OCI-LY7 (cell line): ENCODE results near the gene PHACTR3. TPM values are rescaled to one million over a fixed set of nuclear protein-coding genes. Genes with fewer than 3 reads are reported as not detected.

ENCODE experiments used
- BruUV-seq: library from RNA; stranded (reverse); fragments of 400-500 nt; replicated peaks from 2 replicates; lab custom pipeline; 2021; lab: Mats Ljungman, UMichigan
- CTCF ChIA-PET: fragments of 300-600 bp; sonication (Branson Sonifier 250); formaldehyde crosslinking; loops from one replicate; lab custom pipeline; 2022; ENCODE audit warnings: antibody characterized with exemption; ENCODE audit not compliant: unreplicated experiment; lab: Charles Lee
- POLR2A ChIA-PET: fragments of 300-600 bp; sonication (Branson Sonifier 250); formaldehyde crosslinking; loops from one replicate; lab custom pipeline; 2022; ENCODE audit warnings: antibody characterized with exemption; lab: Charles Lee
- DNase-seq: peaks from one replicate; pipeline ENCODE4 v3.0.0-alpha.2; 2015; ENCODE audit warnings: low spot score
- H2AFZ ChIP-seq: fragments of 200-600 bp; sonication (generic), shearing (Covaris generic); 2 replicates; pipeline ENCODE4 v1.6.1; 2014; ENCODE audit warnings: mild to moderate bottlenecking, antibody characterized with exemption, low read length, moderate library complexity
- H3K27ac ChIP-seq: fragments of 200-600 bp; sonication (generic); 2 replicates; pipeline ENCODE4 v1.5.1; 2014; ENCODE audit warnings: mixed run types, low read depth, mild to moderate bottlenecking, moderate library complexity, low read length, inconsistent platforms; ENCODE audit not compliant: poor library complexity, severe bottlenecking
- H3K36me3 ChIP-seq: fragments of 200-600 bp; sonication (generic); 2 replicates; pipeline ENCODE4 v1.6.1; 2014; ENCODE audit warnings: mild to moderate bottlenecking, antibody characterized with exemption, low read length, moderate library complexity, mixed read lengths; ENCODE audit not compliant: insufficient read depth
- H3K4me1 ChIP-seq: fragments of 200-600 bp; sonication (generic); 2 replicates; pipeline ENCODE4 v1.5.1; 2014; ENCODE audit warnings: mild to moderate bottlenecking, low read length; ENCODE audit not compliant: insufficient read depth, poor library complexity, severe bottlenecking
- H3K4me2 ChIP-seq: fragments of 200-600 bp; sonication (generic); 2 replicates; pipeline ENCODE4 v1.6.1; 2014; ENCODE audit warnings: mild to moderate bottlenecking, low read length
- H3K4me3 ChIP-seq: fragments of 200-600 bp; sonication (generic); 2 replicates; pipeline ENCODE4 v1.5.1; 2014; ENCODE audit warnings: mild to moderate bottlenecking, low read depth, low read length; ENCODE audit not compliant: poor library complexity, severe bottlenecking
- H3K79me2 ChIP-seq: fragments of 200-600 bp; sonication (generic); 2 replicates; pipeline ENCODE4 v1.6.1; 2016; ENCODE audit warnings: low read depth, mild to moderate bottlenecking, low read length, moderate library complexity, mixed read lengths; ENCODE audit not compliant: insufficient read depth
- H3K9me2 ChIP-seq: fragments of 200-600 bp; sonication (generic); 2 replicates; pipeline ENCODE4 v1.6.1; 2016; ENCODE audit warnings: mild to moderate bottlenecking, low read length, mixed read lengths; ENCODE audit not compliant: insufficient read depth
- H3K9me3 ChIP-seq: fragments of 200-600 bp; sonication (generic); 2 replicates; pipeline ENCODE4 v1.6.1; 2014; ENCODE audit warnings: mild to moderate bottlenecking, mixed run types, low read length, mixed read lengths
- H4K20me1 ChIP-seq: fragments of 200-600 bp; sonication (generic); 2 replicates; pipeline ENCODE4 v1.6.1; 2014; ENCODE audit warnings: mild to moderate bottlenecking, antibody characterized with exemption, low read length, moderate library complexity, mixed read lengths; ENCODE audit not compliant: insufficient read depth
- CTCF ChIP-seq: fragments of 200-600 bp; sonication (generic); conservative IDR thresholded peaks from 2 replicates; pipeline ENCODE4 v1.5.1; 2014; ENCODE audit warnings: mild to moderate bottlenecking, antibody characterized with exemption, low read length, moderate library complexity, mixed read lengths
- EZH2phosphoT487 ChIP-seq: fragments of 200-600 bp; sonication (generic); IDR thresholded peaks from 2 replicates; pipeline ENCODE4 v1.6.1; 2018; ENCODE audit warnings: low read depth, borderline replicate concordance, mild to moderate bottlenecking, mixed run types, antibody characterized with exemption, low read length, moderate library complexity, mixed read lengths
- intact Hi-C: fragments of 100-400 bp; cut with micrococcal nuclease; formaldehyde crosslinking; loops from one replicate; pipeline ENCODE4 v1.10.0; 2022; ENCODE audit not compliant: unreplicated experiment
- total RNA-seq, 2 experiments: library from RNA; depleted of rRNA in 1 of 2; stranded (reverse); fragments of >200 nt in 1 of 2; shearing (Covaris generic) in 1 of 2; gene quantifications; 2 replicates each; pipeline ENCODE4 v1.2.3, GENCODE V29; 2014 to 2022

PHACTR3 gene
- total RNA-seq, 2 experiments from 2014 or later, result 0.32 TPM; not detected in 1

DNA sequence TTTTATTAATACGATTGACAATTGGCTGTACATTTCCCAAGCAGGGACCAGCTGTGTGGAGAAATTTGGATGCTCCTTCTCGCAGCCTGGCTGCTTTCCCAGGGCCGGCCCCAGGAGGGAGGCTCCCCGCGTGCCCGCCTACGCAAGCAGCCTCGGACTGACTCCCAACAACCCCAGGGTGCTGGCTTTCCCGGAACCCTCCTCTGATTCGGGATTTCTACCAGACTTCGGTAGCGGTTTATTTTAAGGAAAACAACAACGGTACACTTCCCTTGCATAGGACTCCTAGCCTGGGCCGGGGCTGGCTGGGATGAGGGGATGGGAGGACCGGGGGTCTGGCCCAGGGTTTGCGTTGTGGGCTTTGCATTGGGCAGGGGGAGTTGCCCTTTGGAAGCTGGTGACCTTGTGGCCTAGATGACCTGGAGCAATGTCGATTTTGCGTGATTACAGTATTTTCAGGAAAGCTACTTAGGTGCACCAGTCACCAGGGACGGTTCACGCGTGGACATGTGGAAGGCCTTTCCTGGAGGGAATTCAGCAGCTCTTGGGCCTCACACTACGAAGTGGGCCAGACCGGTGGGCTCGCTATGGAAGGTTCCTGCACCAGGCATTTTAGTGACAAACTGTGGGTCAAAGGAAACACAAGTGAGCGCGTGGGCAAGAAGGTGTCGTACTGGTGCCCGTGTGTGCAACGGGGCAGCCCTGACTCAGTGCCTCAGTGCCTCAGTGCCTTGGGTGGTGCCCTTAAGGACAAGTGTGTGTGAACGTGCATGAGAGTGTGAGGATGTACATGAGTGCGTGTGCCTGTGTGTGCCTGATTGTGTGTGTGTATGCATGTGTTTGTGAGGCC, 20.7 kb upstream of the PHACTR3 start:
- no peak overlapping the region for H3K4me3 ChIP-seq
- no peak for DNase-seq
- no peaks in the 10 kb centered on the region for H3K36me3 ChIP-seq
- no peak overlapping the region for H3K4me2 ChIP-seq
- TF ChIP-seq EZH2phosphoT487 (no peak), CTCF (no peak)
- intact Hi-C loops, result no loop called here
- no peaks in the 10 kb centered on the region for H3K4me1 ChIP-seq
- BruUV-seq, result no TSS peak
- ChIA-PET CTCF (no interaction called here), POLR2A (no interaction called here)
- H2AFZ ChIP-seq, result no peak overlapping the region
- H3K9me2 ChIP-seq, result no peaks in the 10 kb centered on the region
- H3K27ac ChIP-seq, result no peak overlapping the region
- H4K20me1 ChIP-seq, result no peaks in the 10 kb centered on the region
- no peaks in the 10 kb centered on the region for H3K79me2 ChIP-seq
- H3K9me3 ChIP-seq, result no peaks in the 10 kb centered on the region

GRCh38 chr20:59584278-59584925, 19.9 kb upstream of the PHACTR3 start:
- CTCF ChIA-PET, result no interaction called here
- POLR2A ChIA-PET, result no interaction called here
- TF ChIP-seq EZH2phosphoT487, result no peak
- TF ChIP-seq CTCF, result no peak
- no peaks in the 10 kb centered on the region for H4K20me1 ChIP-seq
- no peaks in the 10 kb centered on the region for H3K9me2 ChIP-seq
- H3K4me2 ChIP-seq, result no peak overlapping the region
- H3K4me3 ChIP-seq, result no peak overlapping the region
- no peaks in the 10 kb centered on the region for H3K79me2 ChIP-seq
- no peaks in the 10 kb centered on the region for H3K9me3 ChIP-seq
- intact Hi-C loops, result no loop called here
- H3K36me3 ChIP-seq, result no peaks in the 10 kb centered on the region
- BruUV-seq, result no TSS peak
- no peak overlapping the region for H3K27ac ChIP-seq
- H3K4me1 ChIP-seq, result no peaks in the 10 kb centered on the region
- no peak overlapping the region for H2AFZ ChIP-seq
- DNase-seq, result no peak
